Endothelial cell of umbilical vein (primary cell): ENCODE results near the gene ZNF711. TPM values are rescaled to one million over a fixed set of nuclear protein-coding genes. Genes with fewer than 3 reads are reported as not detected.

Source experiments
- BruUV-seq: library from RNA; stranded (reverse); fragments of 400-500 nt; replicated peaks from 2 replicates; lab custom pipeline; 2021; lab: Mats Ljungman, UMichigan
- CTCF ChIA-PET: fragments of 300-600, 350-600 bp; sonication (Branson Sonifier 250); formaldehyde crosslinking; loops from one replicate; lab custom pipeline; 2021; ENCODE audit warnings: antibody characterized with exemption, inconsistent platforms; lab: Charles Lee
- POLR2A ChIA-PET: fragments of 300-600, 350-600 bp; sonication (Branson Sonifier 250); formaldehyde crosslinking; loops from one replicate; lab custom pipeline; 2021; ENCODE audit warnings: antibody characterized with exemption, inconsistent platforms; lab: Charles Lee
- DNase-seq: peaks from one replicate; pipeline ENCODE4 v3.0.0-alpha.2; 2011; ENCODE audit warnings: low read depth, low spot score
- FAIRE-seq: peaks from 2 replicates; lab custom pipeline; 2011; peaks lifted over from hg19 to GRCh38; lab: Jason Lieb, UNC
- H2AFZ ChIP-seq: 2 replicates; pipeline ENCODE4 v1.6.0; 2012; ENCODE audit warnings: low read depth, low read length, control low read depth, inconsistent platforms
- H3K27ac ChIP-seq: 2 replicates; pipeline ENCODE4 v1.5.1; 2011; ENCODE audit warnings: low read depth, mild to moderate bottlenecking, control low read depth, low read length, moderate library complexity; ENCODE audit not compliant: insufficient read depth
- H3K27me3 ChIP-seq, 2 experiments: 2 replicates each; pipeline versions ENCODE4 v1.6.0 to v1.6.1; 2011; ENCODE audit warnings: low read length in 2 of 2, mixed read lengths in 1 of 2; ENCODE audit not compliant: control insufficient read depth in 2 of 2, insufficient read depth in 2 of 2
- H3K36me3 ChIP-seq, 2 experiments: 2 replicates in 1 of 2; 3 replicates in 1 of 2; pipeline ENCODE4 v1.5.1; 2011; ENCODE audit warnings: low read length in 2 of 2, mild to moderate bottlenecking in 1 of 2, moderate library complexity in 1 of 2; ENCODE audit not compliant: control insufficient read depth in 2 of 2, insufficient read depth in 2 of 2; ENCODE audit errors: extremely low read depth in 1 of 2
- H3K4me1 ChIP-seq: 3 replicates; pipeline ENCODE4 v1.5.1; 2011; ENCODE audit warnings: mild to moderate bottlenecking, low read length; ENCODE audit not compliant: control insufficient read depth, insufficient read depth; ENCODE audit errors: extremely low read depth
- H3K4me2 ChIP-seq: 2 replicates; pipeline ENCODE4 v1.6.1; 2011; ENCODE audit warnings: low read length, control low read depth, mixed read lengths; ENCODE audit not compliant: insufficient read depth
- H3K4me3 ChIP-seq, 3 experiments: fragments of 200-600 bp in 1 of 3; sonication (generic), shearing (Covaris generic) in 1 of 3; replicated peaks in 1 of 3; 2 replicates each; pipeline ENCODE4 v1.5.1; 2011 to 2016; ENCODE audit warnings: control low read depth in 3 of 3, low read length in 3 of 3, mild to moderate bottlenecking in 2 of 3, inconsistent platforms in 1 of 3, low read depth in 1 of 3, moderate library complexity in 1 of 3; ENCODE audit not compliant: insufficient read depth in 1 of 3
- H3K79me2 ChIP-seq: 2 replicates; pipeline ENCODE4 v1.6.0; 2012; ENCODE audit warnings: low read length, inconsistent platforms; ENCODE audit not compliant: control insufficient read depth, insufficient read depth
- H3K9ac ChIP-seq: replicated peaks from 2 replicates; pipeline ENCODE3; 2011; ENCODE audit warnings: low read length, control low read depth; ENCODE audit not compliant: insufficient read depth; ENCODE audit errors: extremely low read depth
- H3K9me1 ChIP-seq: replicated peaks from 3 replicates; pipeline ENCODE4 v1.6.0; 2011; ENCODE audit warnings: mild to moderate bottlenecking, low read length; ENCODE audit not compliant: control insufficient read depth, insufficient read depth; ENCODE audit errors: extremely low read depth
- H3K9me3 ChIP-seq: replicated peaks from 2 replicates; pipeline ENCODE4 v1.5.1; 2012; ENCODE audit warnings: low read length, inconsistent platforms; ENCODE audit not compliant: control insufficient read depth, insufficient read depth
- H4K20me1 ChIP-seq: replicated peaks from 2 replicates; pipeline ENCODE3; 2011; ENCODE audit warnings: mild to moderate bottlenecking, low read length; ENCODE audit not compliant: control insufficient read depth, insufficient read depth; ENCODE audit errors: extremely low read depth
- CTCF ChIP-seq, 2 donors: IDR thresholded peaks; 1 replicate in 1 of 2; 2 replicates in 1 of 2; pipeline ENCODE4 v1.5.1; 2011; ENCODE audit warnings: low read length in 2 of 2, mild to moderate bottlenecking in 2 of 2, moderate library complexity in 2 of 2, control low read depth in 1 of 2, inconsistent platforms in 1 of 2, low read depth in 1 of 2; ENCODE audit not compliant: insufficient read depth in 1 of 2; ENCODE audit errors: extremely low read depth in 1 of 2
- EZH2 ChIP-seq: IDR thresholded peaks from 2 replicates; pipeline ENCODE4 v1.6.1; 2012; ENCODE audit warnings: borderline replicate concordance, low read depth, mild to moderate bottlenecking, moderate library complexity, low read length, inconsistent platforms; ENCODE audit not compliant: severe bottlenecking
- FOS ChIP-seq: IDR thresholded peaks from 2 replicates; pipeline ENCODE4 v1.6.1; 2011; ENCODE audit warnings: mild to moderate bottlenecking, low read length, moderate library complexity, borderline replicate concordance; ENCODE audit not compliant: insufficient read depth
- GATA2 ChIP-seq: IDR thresholded peaks from 2 replicates; pipeline ENCODE4 v1.7.0; 2011; ENCODE audit warnings: low read depth, mild to moderate bottlenecking, moderate library complexity, mixed read lengths, low read length; ENCODE audit not compliant: insufficient read length, insufficient read depth
- JUN ChIP-seq: IDR thresholded peaks from 2 replicates; pipeline ENCODE4 v1.6.1; 2011; ENCODE audit warnings: borderline replicate concordance, low read depth; ENCODE audit not compliant: insufficient read length, insufficient read depth
- MAX ChIP-seq: IDR thresholded peaks from 2 replicates; pipeline ENCODE4 v1.6.1; 2011; ENCODE audit not compliant: insufficient read depth, insufficient read length
- MYC ChIP-seq: IDR thresholded peaks from one replicate; pipeline ENCODE4 v1.6.1; 2011; ENCODE audit warnings: mild to moderate bottlenecking, low read depth, low read length
- POLR2A ChIP-seq: IDR thresholded peaks from 2 replicates; pipeline ENCODE4 v1.6.1; 2012; ENCODE audit warnings: low read depth, mild to moderate bottlenecking, control low read depth, low read length
- POLR2AphosphoS5 ChIP-seq: IDR thresholded peaks from 2 replicates; pipeline ENCODE4 v1.6.1; 2012; ENCODE audit warnings: low read depth, mild to moderate bottlenecking, control low read depth, low read length, moderate library complexity; ENCODE audit not compliant: insufficient read depth
- dilution Hi-C: fragments of 300-500 bp; cut with MboI; formaldehyde crosslinking; loops from one replicate; pipeline ENCODE4 v1.15.0; 2019; ENCODE audit warnings: low sequenced_read_pairs; ENCODE audit not compliant: extremely low pct_ligation_motif_present
- intact Hi-C: fragments of 100-400 bp; cut with micrococcal nuclease; formaldehyde crosslinking; loops from one replicate; pipeline ENCODE4 v1.10.0; 2022
- polyA plus RNA-seq, 4 experiments: library from polyadenylated mRNA; depleted of rRNA in 3 of 4; stranded (reverse) in 3 of 4; unstranded in 1 of 4; fragments of >200 nt; gene quantifications; 2 replicates each; pipeline versions ENCODE4 v1.2.1 to v1.2.3, GENCODE V29; 2011 to 2012; ENCODE audit warnings: missing spikeins in 1 of 4
- total RNA-seq: library from RNA; stranded (reverse); gene quantifications from 2 replicates; pipeline ENCODE4 v1.2.3, GENCODE V29; 2021

Gene ZNF711
- total and polyA plus RNA-seq, 2 donors (not counting 3 experiments of a cell fraction or from before 2014, with no cell fraction given) = 2.2 to 5.0 TPM

GRCh38 chrX:85203461-85203970, 40.3 kb upstream of the ZNF711 start:
- dilution Hi-C loops = no loop called here
- no TSS peak for BruUV-seq
- TF ChIP-seq JUN = no peak
- no peak for TF ChIP-seq MAX
- no peak for TF ChIP-seq GATA2
- no peak for TF ChIP-seq CTCF (IDR thresholded peaks at IDR 0.05; ENCODE audit: extremely low read depth in 1 of 2, insufficient read depth in 1 of 2, low read depth in 1 of 2, low read length in 2 of 2)
- TF ChIP-seq MYC = no peak
- TF ChIP-seq EZH2 = no peak
- no peak for TF ChIP-seq POLR2AphosphoS5
- no peak for TF ChIP-seq POLR2A
- no peak for TF ChIP-seq FOS

More at GRCh38 chrX:85203461-85203970, 40.3 kb upstream of the ZNF711 start:
- Histone ChIP-seq H3K9ac (no peak overlapping the region), H3K9me1 (no peaks in the 10 kb centered on the region), H2AFZ (no peak overlapping the region), H3K36me3 (no peaks in the 10 kb centered on the region), H3K27me3 (no peaks in the 10 kb centered on the region), H3K4me2 (no peak overlapping the region), H3K4me1 (no peaks in the 10 kb centered on the region), H3K79me2 (no peaks in the 10 kb centered on the region), H4K20me1 (no peaks in the 10 kb centered on the region), H3K4me3 (no peak overlapping the region), H3K27ac (no peak overlapping the region), H3K9me3 (no peaks in the 10 kb centered on the region)
- POLR2A ChIA-PET = no interaction called here
- intact Hi-C loops = no loop called here
- FAIRE-seq = no peak
- no peak for DNase-seq
- CTCF ChIA-PET = no interaction called here
